Bone marrow (tissue), 2 donors: Measurements from ENCODE around the gene RDX.

ENCODE experiments used
- DNase-seq, 2 donors: peaks; one replicate each; lab custom pipeline; 2025; lab: John Stamatoyannopoulos, UW

The RDX gene

DNA sequence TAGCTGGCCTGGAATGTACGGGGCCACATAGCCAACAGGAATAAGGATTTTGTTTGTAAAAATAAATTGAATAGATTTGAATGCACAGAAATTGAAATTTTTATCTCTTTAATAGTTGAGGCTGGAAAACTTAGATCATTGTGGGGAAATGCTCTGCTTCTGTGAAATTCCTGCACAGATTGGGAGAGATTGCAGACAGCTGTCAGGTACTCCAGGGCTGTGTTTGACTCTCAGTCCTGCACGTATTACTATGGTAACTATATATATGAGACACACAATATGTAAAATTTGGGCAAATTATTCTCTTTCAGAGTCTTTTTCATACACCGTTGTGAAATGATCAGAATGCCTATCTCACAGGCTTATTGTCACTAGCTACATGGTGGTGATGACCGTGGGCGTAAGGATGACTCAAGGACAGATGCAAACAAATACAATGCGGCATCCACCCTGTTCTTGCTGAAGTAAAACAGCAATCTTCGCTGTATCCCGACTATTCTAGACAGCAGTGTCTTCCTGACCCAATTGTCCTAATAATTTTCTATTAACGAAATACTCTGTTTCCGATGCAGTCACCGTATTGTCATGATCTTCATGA is 123.8 kb downstream of the RDX start:
- DNase-seq: no peak

DNA sequence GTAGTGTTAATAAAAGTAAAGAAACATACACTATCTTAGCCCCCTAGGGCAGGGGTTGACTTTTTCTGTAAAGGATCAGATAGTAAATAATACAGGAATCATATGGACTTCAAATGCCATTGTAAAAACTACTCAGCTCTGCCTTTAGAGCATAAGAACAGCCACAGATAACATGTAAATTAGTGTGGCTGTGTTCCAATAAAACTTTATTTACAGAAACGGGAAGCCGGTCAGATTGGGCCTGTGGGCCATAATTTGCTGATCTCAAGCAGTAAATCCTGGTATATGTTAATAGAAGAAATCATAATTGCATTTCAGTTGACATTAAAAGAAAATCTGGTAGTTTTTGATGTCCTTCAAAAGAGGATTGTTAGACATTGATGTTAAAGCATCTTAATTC is 126.7 kb downstream of the RDX start:
- DNase-seq: no peak

DNA sequence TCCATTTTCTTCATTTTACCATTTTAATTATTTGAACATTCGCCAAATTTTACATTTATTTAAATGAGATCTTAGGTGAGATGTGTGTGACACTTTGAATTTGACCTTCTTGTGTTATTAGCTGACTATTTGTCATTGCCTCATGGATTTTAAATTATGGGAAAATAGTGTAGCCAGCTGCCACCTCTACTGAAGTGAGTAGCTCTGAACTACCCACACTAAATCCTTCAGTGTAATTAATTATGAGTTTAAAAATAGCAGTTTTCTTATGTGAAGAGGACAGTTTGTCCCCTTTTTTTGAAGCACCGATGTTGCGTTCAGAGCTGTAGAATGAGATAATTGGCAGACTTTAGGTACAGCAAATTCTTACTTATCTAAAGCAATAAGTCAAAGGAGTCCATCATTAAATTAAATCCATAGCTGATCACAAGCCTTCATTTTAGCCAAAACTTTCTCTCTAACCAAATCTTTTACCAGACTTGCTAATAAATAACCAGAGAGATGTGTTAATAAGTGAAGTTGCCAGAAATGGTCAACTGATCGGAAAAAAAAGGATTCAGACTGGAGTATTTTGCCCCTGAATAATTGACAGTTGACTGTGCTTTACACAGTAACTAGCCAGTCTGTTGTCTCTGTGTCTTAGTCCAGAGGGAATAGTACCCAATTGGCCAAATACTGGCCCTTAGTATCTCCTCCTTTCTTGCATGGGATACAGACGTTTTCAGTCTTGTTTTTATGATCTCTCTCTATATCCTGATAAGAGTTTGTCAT is 128.2 kb downstream of the RDX start:
- no peak for DNase-seq

DNA sequence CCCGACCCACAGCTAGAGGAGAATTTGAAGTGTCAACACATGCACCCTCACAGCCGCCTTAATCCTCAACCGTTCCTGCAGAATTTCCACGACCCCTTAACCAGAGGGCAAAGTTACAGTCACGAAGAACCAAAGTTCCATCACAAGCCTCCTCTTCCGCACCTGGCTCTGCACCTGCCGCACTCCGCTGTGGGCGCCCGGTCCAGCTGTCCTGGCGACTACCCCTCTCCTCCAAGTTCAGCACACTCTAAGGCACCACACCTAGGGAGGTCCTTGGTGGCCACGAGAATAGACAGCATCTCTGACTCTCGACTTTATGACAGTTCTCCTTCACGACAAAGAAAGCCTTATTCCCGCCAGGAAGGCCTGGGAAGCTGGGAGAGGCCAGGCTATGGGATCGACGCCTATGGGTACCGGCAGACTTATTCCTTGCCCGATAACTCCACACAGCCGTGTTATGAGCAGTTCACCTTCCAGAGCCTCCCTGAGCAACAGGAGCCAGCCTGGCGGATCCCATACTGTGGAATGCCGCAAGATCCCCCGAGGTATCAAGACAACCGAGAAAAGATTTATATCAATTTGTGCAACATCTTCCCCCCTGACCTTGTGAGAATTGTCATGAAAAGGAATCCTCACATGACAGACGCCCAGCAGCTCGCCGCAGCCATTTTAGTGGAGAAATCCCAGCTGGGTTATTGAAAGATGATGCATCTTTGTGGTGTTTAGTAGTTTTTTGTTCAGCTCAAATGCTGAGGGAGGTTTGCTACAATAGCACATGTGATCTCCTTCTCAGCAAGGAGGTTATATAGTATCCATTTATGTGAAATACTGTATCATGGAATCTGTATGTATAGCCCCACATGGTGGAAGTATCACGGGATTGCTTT is 131.1 kb downstream of the RDX start:
- no peak for DNase-seq

DNA sequence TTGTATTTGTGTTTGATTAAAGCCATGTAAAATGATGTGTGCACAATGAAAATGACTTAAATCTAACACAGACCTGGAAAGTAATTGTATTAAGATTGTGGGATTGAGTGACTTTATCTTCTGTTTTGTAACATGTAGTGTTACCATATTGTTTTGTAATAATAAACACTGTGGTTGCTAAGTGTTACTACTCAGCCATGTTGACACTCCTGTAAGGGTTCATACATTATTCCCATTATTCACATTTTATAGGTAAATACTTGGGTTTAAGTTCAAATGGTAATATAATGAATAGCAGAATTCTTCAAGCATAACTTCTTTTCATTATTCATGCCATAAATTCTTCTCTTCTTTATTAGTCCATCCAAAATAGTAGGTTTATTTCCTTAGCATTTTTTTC is 134.2 kb downstream of the RDX start:
- no peak for DNase-seq

DNA sequence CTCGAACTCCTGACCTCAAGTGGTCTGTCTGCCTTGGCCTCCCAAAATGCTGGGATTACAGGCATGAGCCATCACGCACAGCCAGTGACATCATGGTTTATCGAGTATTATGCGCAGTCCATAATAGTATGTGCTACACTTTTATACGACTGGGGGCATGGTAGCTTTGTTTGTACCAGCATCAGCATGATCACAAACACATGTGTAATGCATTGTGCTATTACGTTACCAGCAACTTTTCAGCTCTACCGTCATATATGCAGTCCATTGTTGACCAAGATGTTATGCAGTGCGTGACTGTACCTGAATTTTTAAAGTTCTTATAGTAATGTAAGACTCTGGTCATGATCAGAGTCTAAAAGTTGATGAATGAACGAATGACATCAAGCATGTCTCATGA is 135.4 kb downstream of the RDX start:
- DNase-seq: no peak

DNA sequence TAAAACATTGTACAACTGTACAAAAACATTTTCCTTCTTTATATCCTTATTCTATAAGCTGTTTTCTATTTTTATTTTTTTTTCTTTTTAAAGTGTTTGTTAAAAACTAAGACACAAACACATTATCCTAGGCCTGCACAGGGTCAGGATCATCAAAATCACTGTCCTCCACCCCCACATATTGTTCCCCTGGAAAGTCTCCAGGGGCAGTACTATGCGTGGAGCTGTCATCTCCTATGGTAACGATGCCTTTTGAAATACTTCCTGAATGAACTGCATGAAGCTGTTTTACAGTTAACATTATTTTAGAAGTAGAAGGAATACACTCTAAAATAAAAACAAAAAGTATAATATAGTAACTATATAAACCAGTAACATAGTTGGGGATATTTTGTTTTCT is 136.0 kb downstream of the RDX start:
- DNase-seq: no peak

DNA sequence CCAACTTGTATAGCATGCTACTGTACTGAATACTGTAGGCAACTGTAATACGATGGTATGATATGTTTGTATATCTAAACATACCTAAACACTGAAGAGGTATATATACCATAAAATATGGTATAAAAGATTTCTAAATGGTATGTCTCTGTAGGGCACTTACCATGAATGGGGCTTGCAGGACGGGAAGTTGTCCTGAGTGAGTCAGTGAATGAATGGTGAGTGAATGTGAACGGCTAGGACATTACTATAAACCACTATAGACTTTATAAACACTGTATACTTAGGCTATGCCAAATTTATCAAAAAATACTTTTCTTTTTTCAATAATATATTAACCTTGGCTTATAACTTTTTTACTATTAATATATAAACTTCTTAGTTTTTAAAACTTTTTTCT is 136.4 kb downstream of the RDX start:
- no peak for DNase-seq

DNA sequence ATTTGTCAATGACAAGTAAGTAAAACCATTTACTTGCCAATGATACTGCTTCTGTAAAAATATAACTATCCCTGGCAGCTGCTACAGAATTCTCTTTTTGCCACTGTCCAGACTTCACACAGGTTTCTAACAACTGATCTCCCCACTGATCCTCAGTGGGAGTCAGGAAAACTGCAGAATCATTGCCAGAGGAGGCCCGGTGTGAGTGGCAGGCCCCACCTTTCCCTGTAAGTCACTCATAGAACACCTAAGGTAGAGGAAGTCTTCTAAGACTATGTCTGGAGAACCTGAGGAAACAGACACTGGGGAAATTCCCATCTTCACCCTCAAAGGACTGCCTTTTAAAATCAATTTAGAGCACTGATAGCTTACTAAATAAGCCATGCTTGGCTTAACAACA is 136.9 kb downstream of the RDX start:
- DNase-seq: no peak

DNA sequence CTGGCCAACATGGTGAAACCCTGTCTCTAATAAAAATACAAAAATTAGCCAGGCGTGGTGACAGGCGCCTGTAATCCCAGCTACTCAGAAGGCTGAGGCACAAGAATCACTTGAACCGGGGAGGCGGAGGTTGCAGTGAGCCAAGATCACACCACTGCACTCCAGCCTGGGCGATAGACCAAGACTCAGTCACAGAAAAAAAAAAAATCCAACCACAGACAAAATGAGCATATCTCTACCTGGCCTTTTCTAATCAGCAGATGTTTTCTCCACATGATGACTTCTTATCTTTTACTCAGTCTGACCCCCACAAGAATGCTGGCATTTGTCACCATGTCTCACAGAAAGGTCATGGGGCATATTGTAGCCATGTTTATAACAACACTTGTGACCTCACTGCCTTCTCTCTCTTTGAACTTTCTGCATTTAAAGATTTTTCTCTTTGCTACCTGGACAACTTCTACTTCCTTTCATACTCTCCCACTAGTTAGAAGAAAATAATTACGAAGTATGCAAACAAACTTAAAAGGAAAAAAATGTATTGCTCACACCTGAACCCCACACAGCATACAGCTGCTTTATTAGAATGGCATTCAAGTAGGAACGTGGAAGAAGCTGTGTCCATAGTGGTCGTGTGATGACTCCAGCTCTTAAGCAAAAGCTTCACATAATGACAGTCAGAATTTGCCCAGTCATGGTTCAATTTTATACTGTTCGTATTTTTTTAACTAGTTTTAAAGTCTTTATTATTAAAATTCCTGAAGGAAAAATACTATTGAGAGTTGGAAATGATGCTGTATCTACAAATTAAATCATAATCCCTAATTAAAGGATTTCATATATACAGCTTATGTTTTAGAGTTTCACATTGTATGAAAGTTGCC is 137.9 kb downstream of the RDX start:
- DNase-seq: no peak

DNA sequence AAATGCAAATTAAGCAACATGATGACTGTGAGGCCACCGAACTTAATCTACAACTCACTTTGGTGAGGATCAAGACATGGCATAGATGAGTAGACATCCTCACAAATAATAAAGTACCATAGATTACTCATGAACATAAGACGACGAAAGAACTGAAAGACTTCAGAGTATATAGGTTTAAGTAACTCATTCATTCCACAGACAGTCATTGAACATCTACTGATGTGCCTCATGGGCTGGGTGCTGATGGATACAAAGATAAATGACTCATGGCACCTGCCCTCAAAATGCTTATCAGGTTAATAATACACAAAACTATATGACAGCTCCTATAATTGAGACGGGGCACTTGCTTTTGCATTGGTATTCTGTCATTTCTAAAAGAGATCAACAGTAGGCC is 139.9 kb downstream of the RDX start:
- DNase-seq: no peak

DNA sequence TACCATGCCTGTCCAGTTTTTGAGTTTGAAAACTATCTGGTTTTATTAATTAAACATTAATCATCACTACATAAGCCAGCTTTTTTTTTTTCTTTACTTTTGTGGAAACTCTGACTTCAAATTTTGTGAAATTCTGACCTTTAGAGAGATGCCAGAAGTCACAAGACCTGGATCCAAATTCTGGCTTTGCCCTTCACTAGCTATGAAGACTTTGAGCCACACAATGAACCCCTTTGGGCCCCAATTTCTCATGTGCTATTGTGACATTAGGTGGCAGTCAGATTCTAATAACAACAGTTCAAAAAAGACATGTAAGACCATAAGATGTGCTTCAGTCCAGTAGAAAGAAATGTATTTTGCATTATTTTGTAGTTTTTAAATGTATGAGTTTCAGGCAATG is 142.9 kb downstream of the RDX start:
- DNase-seq: no peak

DNA sequence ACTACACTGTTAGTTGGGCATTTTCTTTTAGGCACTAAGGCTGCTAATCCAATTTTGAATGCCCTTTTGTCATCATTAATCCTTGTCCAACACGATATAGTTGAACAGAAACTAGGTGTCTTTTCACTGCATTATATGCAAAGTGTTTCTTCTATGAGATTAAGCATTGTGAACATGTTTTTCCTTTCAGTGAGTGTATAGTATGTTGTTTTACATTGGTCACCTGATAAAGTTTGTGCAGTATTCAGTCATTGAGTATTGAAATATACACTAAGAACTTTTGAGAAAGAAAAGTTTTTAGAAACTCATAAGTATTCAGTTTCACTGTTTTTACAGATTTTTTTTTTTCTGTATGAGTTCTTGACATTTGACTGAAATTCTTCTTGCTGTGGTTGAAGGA is 144.2 kb downstream of the RDX start:
- no peak for DNase-seq

DNA sequence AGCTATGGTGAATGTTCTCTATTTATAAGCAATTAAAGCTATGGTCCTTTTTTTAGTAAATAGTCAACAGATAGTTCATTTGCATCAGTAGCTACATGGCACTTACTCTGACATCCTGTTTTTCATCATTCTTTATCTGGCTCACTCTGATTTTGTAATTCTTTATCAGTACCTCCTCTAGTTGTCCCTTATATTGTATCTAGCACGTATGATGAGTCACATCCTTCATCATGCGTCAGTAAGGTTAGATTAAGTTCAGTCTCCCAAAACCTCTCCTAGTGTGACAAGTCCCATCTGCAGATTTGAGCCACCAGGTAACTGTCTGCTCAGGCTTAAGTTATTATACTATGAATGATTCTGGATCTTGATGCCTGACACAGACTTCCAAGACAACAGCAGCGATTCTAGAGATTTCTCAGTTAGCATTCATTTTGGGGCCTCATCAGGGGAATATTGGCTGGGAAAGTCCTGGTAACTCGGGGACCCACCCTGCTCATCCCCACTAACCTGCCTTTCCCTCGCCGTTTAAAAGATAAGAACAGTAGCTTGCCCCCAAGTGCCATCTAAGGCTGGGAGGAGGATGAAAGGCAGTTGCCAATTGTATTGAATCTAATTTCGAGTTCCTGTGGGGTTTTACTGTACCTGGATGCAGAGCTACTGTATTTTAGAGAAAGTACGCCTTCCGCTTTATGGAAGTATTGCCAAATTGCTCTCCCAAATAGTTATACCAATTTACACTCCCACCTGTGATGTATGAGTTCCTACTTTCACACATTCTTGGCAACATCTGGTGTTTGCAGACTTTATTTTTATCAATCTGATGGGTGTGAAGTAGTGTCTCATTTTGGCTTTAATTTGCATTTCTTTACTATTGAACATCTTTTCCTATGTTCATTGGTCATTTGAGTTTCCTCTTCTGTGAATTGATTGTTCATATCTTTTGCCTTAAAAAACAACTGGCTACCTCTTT is 147.4 kb downstream of the RDX start:
- DNase-seq: peak in 1 of 2 donors; percentile 42

DNA sequence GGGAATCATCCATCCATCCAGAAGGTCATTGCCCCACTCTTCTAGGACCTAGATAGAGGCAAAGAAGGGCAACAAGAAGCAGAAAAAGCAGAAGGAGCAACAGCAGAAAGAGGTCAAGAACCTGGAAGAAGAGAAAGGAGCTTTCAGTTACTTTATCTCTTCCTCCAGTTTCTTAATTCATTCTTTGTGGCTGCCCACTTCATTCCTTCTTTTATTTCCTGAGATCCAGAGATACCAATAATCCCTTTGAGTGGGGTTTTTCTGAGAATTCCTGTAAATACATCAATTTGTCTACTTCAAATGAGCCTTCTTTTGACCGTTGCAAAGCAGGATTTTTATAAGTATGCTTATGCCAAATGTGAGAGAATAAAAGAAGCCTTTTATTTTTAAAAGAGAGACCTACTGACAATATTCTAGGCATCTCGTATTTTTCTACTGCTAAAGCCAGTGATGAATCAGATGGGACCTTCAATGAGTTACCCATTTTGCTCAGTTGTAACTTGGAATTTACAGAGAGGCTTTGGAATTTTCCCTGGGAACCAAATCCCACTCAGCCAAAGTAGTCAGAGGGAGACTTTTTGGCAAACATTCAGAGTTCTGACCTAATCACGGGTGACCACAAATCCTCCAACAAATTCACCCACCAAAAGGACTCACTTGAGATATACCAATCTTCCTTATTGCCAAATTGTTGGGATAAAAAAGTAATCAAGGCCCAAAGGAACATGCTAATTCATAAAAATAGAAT is 148.3 kb downstream of the RDX start:
- DNase-seq: no peak

DNA sequence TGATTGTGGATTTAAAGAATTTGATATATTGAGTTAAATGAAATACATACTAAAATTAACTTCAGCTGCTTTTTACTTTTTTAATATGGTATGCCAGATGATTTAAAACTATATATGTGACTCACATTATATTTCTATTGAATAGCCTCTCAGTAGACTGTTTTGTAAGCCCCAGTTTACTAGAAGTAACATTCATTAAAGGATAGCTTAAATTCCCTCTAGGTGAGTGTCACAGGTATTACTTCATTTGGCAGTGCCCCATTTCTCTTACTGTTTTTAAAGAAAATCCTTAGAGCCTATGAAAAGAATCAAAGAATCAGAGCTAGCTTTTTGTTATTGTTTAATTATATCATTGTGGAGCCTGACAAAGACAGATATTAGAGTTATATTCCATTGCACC is 154.6 kb downstream of the RDX start:
- DNase-seq: no peak

DNA sequence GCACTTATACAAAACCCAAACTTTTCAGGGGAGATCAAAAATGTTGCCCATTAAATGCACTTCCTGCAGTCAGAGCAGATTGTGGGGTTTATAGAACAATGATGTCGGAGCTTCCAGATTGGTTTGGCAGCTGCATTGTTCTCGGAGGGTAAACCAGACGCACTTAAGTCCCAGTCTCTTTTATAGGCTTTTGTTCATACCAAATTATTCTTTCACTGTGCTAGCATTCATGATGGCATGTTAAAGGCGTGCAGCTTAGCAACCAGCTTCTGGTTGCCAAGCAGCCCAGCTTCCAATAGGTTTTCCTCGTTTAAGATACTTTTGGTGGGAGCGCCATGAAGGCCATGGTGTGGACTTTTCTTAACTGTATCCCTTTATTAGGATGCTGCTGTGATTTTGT is 162.3 kb downstream of the RDX start:
- DNase-seq: no peak

DNA sequence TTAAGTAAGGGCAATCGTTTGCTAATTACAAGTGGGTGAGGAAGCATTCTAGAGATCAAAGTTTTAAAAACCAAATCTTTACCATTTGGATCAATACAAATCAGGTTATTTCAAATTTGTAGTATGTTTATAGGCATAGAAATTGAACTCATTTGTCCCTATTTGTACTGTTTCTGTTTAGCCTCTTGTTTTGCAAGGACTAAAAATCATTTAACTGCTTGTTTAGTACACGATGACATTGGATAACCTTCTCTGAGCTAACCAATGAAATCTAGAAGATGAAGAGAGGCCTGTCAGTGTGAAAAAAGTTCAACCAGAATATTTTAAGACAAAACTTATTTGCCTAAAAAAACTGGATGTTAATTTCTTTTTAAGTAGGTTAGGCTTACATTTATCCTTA is 163.3 kb downstream of the RDX start:
- DNase-seq: no peak

DNA sequence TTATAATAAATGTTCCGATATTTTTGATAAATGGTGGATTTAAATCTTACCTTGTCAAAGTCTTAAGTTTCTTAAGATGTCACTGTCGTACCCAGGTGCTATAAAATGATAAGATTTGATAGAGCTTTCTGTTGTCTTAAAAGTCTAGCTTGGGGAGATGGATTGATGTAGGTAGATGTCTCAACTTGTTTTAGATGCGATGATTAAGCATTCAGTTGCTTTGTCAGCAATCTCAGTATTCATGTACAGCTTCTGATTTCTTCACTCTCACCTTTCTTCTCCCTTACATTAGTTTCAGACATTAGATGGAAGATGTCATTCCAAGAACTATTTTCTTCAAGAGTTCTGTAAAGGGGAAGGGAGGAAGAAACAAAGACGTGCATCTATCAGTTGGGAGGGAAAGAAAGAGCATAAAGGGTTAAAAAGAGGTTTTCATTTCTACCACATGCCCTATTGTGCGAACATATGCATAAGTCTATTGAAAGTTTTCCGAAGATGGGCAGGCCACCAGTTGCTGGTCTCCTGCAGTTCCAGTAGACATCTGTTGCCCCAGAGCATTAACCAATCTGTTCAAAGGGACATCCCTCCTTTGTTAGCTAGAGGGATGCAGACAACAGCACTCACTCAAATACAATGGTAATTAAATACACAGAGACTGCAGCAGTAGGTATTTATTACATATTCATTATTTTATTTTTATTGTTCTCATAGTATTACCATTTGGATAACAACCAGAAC is 164.9 kb downstream of the RDX start:
- no peak for DNase-seq
